ENCODE data around the gene ZNF221.

The ZNF221 gene

DNA sequence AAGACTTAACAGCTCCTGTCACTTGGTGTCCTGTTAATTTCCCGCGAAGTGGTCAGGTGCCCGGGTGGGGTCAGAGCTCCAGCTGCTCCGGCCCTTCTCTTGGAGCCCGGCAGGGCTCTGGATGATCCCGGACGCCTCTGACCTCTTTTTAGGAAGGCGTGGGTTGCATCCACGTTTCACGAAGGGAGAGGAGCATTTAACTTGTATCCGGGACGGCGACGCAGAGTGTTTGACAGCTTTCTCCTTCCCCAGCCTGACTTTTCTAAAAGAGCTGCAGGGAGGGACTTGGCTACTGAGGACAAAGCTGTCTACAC is 33.6 kb downstream of the ZNF221 start:
- TF ChIP-seq POLR2A (IDR thresholded peaks at IDR 0.05; ENCODE audit: low read length) (no peak), GATA1 (IDR thresholded peaks at IDR 0.05; ENCODE audit: low read depth, low read length) (no peak)
- DNase-seq = no peak

DNA sequence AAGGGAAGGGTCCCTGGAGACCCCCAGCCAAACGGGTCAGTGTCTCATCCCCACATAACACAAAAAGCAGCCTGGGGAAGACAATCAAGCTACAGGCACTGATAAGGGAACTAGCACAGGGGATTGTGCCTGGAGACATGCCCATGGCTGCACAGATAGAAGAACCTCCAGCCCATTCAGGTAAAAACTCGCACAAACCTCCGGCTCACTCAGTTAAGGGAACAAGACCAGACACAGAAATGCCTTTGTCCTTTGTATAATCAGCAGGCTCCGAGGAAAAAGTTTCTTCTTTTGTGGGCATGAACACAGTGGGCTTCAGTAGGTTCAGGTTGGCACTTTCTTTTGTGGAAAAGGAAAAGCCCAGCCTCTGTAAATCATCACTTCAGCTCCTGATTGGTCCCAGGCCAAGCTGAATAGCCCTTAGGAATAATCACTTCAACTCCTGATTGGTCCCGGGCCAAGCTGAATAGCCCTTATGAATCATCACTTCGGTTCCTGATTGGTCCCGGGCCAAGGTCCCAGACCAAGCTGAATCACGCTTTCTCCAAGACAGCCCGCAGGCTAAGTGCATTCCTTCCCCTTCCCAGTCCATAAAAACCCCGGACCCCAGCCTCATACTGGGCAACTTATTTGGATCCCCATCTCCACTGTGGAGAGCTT is 46.7 kb downstream of the ZNF221 start:
- TF ChIP-seq GATA1 (IDR thresholded peaks at IDR 0.05; ENCODE audit: low read depth, low read length) (no peak), POLR2A (IDR thresholded peaks at IDR 0.05; ENCODE audit: low read length) (no peak)
- DNase-seq = no peak

DNA sequence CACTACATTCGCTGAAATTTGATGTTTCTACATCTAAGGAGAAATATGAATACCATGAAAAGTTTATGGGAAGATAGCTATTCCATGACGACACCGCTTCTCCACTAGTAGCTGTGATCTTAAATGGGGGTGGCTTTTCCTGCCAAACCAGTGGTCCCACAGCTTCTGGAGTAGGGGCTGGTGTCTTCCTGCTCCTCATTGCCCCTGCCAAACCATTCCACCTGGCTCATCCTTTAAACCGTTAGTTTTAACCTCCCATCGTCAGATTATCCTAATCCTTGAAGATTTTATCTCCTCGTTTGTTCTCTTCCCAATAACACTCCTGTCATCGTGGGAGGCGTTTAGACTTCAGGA is 51.2 kb downstream of the ZNF221 start:
- no peak for TF ChIP-seq POLR2A (IDR thresholded peaks at IDR 0.05; ENCODE audit: low read length)
- peak in 1 of 2 experiments; percentile 46 for DNase-seq

DNA sequence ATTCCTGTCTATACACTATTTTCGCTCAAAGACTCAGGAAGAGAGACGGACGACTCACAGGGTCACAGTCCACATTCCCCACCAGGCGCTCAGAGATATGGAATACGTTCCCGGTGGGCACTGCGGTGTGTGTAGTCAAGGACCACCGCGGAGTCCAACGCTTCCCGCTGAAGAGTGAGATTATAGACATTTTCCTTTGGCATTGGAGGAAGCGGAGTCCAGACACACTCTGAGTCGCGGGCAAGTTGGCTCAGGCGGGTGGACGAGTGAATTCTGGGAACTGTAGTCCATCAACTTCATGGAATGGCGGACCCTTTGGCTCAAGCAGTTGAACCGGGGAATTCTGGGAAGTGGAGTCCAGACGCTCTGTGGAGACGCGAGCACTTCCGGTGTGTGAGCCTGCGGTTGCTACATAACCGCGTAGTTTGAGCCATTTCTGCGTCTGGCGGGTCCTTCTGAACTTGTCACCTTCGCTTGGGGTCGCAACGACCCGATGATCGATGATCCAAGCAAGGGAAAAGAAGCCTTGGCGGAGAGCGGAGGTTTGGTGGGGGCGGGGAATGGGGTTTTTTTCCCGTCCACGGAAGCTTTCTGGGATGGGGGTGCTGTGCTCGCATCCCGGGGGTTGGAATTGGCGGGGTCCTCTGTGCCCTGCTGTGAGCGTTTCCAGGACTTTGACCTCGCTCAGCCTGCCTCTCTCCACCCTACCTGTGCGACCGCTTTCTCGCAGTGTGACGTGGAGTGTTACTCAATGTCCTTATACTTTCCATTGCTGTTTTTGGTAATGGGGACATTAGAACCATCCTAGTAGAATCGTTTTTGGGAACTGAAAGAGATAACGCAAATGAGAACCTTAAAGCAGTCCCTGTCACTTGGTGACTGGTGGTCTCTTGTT is 51.8 kb downstream of the ZNF221 start, which contains the start of gene ZNF230:
Gene ZNF230, plus strand, starts transcription at position 392 of the 895 bp plus-strand sequence. CDS start 4,122 bp downstream, outside the sequence.
- TF ChIP-seq GATA1 (IDR thresholded peaks at IDR 0.05; ENCODE audit: low read depth, low read length) (no peak), POLR2A (IDR thresholded peaks at IDR 0.05; ENCODE audit: low read length) (peak; percentile 79)
- peak; percentile 96 to 97 for DNase-seq

- TF ChIP-seq POLR2A (IDR thresholded peaks at IDR 0.05; ENCODE audit: low read length) (no peak), GATA1 (IDR thresholded peaks at IDR 0.05; ENCODE audit: low read depth, low read length) (no peak)
- DNase-seq = peak; percentile 49 to 61
Observed at GRCh38 chr19:44003461-44004009, 52.5 kb downstream of the ZNF221 start.

- no peak for DNase-seq
- TF ChIP-seq POLR2A (IDR thresholded peaks at IDR 0.05; ENCODE audit: low read length) (no peak), GATA1 (IDR thresholded peaks at IDR 0.05; ENCODE audit: low read depth, low read length) (no peak)
Observed at GRCh38 chr19:44005973-44006372, 54.9 kb downstream of the ZNF221 start.

GRCh38 chr19:44007473-44007872 is 56.4 kb downstream of the ZNF221 start:
- DNase-seq = no peak
- no peak for TF ChIP-seq GATA1 (IDR thresholded peaks at IDR 0.05; ENCODE audit: low read depth, low read length)
- no peak for TF ChIP-seq POLR2A (IDR thresholded peaks at IDR 0.05; ENCODE audit: low read length)

- no peak for DNase-seq
- TF ChIP-seq GATA1 (IDR thresholded peaks at IDR 0.05; ENCODE audit: low read depth, low read length) = no peak
- TF ChIP-seq POLR2A (IDR thresholded peaks at IDR 0.05; ENCODE audit: low read length) = no peak
Observed at GRCh38 chr19:44010468-44010867, 59.4 kb downstream of the ZNF221 start.

Measured in erythroblast (primary cell).